ENCODE results near the gene UBR4. TPM values are rescaled to one million over a fixed set of nuclear protein-coding genes. Genes with fewer than 3 reads are reported as not detected.

UBR4 gene
- polyA plus RNA-seq, 1 of the 3 experiments (the other 2 are of a cell fraction) = 68.7 TPM

DNA sequence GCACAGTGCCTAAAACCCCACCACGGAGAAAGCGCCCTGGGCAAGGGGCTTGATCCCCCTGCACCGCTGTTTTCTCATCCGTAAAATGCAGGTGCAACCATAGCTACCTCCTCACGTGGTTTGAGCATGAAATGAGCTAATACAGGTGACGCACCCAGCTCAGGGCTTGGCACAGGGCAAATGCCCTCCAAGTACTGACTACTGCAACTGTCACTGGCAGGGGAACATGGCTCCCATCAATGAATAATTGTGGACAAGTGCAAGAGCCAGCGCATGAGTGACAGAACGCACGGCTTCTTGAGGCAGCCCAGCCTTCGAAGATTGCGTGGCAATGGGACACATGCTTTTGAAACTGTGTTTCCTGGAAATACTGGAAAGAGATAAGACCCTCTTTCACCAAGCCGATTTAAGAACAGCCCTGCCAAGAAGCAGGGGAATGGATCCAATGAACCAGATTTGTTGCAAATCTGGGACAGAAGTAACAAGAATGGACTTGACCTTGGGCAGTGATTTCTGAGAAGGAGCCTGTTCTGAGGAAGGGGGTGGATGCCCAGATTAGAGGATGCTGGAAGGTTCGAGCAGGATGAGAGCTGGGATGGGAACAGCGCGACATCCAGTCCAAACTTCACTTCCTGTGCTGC is 160.8 kb downstream of the UBR4 start:
- WGBS (ENCODE audit: low lambda C conversion rate) = 73% methylated on average over 15 of the region's 15 CpGs
- POLR2A ChIA-PET = no interaction called here

DNA sequence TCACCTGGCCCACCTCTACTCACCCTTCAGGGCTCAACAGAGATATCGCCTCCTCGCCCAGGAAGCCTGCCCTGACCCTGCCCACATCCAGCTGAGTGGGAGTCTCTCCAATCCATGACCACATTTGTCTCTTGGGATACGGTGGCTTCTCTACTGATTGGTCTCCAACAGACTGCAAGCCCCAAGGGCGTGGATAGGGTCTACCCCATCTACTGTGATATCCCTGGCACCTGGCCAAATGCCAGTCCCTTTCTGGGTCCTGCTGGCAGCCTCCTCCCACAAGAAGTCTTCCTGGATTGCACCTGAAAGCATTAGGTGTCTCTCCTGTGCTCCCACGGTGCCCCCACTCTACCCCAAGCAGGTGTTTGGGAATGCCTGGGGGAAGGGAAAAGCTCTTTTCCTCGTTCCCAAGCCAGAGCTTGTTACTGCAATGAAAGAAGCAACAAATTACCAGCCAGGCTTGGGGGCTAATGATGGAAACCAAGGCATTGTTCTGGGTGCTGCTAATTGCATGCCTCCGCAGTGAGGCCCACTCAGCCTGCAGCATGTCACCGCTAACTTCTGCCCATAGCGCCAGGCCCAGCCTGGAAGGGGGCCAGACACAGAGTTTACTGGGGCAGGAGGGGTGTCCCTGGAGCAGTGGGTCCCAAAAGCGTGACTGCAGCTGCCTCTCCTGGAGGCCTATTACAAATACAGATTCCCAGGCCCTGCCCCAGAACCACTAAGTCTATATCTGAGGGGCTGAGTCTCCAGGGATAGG is 162.9 kb downstream of the UBR4 start:
- Histone ChIP-seq H4K20me1 (ENCODE audit: insufficient read depth) (no peaks in the 10 kb centered on the region), H3K9me3 (no peaks in the 10 kb centered on the region), H3K27ac (ENCODE audit: low read depth in 2 of 2, low read length in 1 of 2) (no peak overlapping the region), H3K4me3 (ENCODE audit: low read depth in 2 of 2, low read length in 1 of 2) (no peak overlapping the region), H3K27me3 (ENCODE audit: insufficient read depth) (no peaks in the 10 kb centered on the region), H3F3A (replicated peaks; ENCODE audit: insufficient read depth) (peaks cover 4% of the 10 kb centered on the region), H3K9me2 (no peaks in the 10 kb centered on the region), H3K4me2 (no peak overlapping the region), H3K36me3 (replicated peaks in 1 of 2; ENCODE audit: control insufficient read depth in 1 of 2, insufficient read depth in 2 of 2, low read length in 1 of 2) (no peaks in the 10 kb centered on the region), H3K79me2 (ENCODE audit: insufficient read depth) (no peaks in the 10 kb centered on the region), H2AFZ (ENCODE audit: low read depth) (no peak overlapping the region), H3K4me1 (ENCODE audit: control insufficient read depth in 1 of 2, insufficient read depth in 2 of 2, low read depth in 1 of 2, low read length in 1 of 2) (peaks cover 0 to 2% of the 10 kb centered on the region in 2 experiments; a peak in 1 of 4 replicates), H3K9ac (no peak overlapping the region)
- ChIA-PET CTCF (interaction anchor here (0.6 to 0.7 kb wide), 2 partner anchors 92 to 140 kb away, joined by 3 read pairs; no protein-coding TSS in a partner anchor), POLR2A (no interaction called here)
- DNase-seq = no peak
- 76% methylated on average over 7 of the region's 10 CpGs for WGBS (ENCODE audit: low lambda C conversion rate)
- TF ChIP-seq, protein P1, sequence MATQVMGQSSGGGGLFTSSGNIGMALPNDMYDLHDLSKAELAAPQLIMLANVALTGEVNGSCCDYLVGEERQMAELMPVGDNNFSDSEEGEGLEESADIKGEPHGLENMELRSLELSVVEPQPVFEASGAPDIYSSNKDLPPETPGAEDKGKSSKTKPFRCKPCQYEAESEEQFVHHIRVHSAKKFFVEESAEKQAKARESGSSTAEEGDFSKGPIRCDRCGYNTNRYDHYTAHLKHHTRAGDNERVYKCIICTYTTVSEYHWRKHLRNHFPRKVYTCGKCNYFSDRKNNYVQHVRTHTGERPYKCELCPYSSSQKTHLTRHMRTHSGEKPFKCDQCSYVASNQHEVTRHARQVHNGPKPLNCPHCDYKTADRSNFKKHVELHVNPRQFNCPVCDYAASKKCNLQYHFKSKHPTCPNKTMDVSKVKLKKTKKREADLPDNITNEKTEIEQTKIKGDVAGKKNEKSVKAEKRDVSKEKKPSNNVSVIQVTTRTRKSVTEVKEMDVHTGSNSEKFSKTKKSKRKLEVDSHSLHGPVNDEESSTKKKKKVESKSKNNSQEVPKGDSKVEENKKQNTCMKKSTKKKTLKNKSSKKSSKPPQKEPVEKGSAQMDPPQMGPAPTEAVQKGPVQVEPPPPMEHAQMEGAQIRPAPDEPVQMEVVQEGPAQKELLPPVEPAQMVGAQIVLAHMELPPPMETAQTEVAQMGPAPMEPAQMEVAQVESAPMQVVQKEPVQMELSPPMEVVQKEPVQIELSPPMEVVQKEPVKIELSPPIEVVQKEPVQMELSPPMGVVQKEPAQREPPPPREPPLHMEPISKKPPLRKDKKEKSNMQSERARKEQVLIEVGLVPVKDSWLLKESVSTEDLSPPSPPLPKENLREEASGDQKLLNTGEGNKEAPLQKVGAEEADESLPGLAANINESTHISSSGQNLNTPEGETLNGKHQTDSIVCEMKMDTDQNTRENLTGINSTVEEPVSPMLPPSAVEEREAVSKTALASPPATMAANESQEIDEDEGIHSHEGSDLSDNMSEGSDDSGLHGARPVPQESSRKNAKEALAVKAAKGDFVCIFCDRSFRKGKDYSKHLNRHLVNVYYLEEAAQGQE (IDR thresholded peaks at IDR 0.05; ENCODE audit: low read depth, low read length) = no peak
- TF ChIP-seq FOXJ3 (CRISPR knock-in tag; IDR thresholded peaks at IDR 0.05) = no peak

More for the DNA sequence above, 160.8 kb downstream of the UBR4 start:
- no peak overlapping the region for H2AFZ ChIP-seq (ENCODE audit: low read depth)
- no peak for TF ChIP-seq EP300 (IDR thresholded peaks at IDR 0.05; ENCODE audit: borderline replicate concordance in 1 of 2, low read depth in 1 of 2, low read length in 1 of 2)
- no peaks in the 10 kb centered on the region for H3K36me3 ChIP-seq (replicated peaks in 1 of 2; ENCODE audit: control insufficient read depth in 1 of 2, insufficient read depth in 2 of 2, low read length in 1 of 2)
- no peak for DNase-seq
- CTCF ChIA-PET = interaction anchor here (2.7 kb wide), 1 partner anchor 136 kb away, joined by 9 read pairs; no protein-coding TSS in a partner anchor
- no peak overlapping the region for H3K4me3 ChIP-seq (ENCODE audit: low read depth in 2 of 2, low read length in 1 of 2)
- H3K9ac ChIP-seq = no peak overlapping the region
- no peaks in the 10 kb centered on the region for H3K9me3 ChIP-seq
- H3K4me2 ChIP-seq = no peak overlapping the region
- no peaks in the 10 kb centered on the region; a peak in 2 of 4 replicates for H3K4me1 ChIP-seq (ENCODE audit: control insufficient read depth in 1 of 2, insufficient read depth in 2 of 2, low read depth in 1 of 2, low read length in 1 of 2)
- no peaks in the 10 kb centered on the region for H3K27me3 ChIP-seq (ENCODE audit: insufficient read depth)
- H4K20me1 ChIP-seq (ENCODE audit: insufficient read depth) = no peaks in the 10 kb centered on the region
- no peaks in the 10 kb centered on the region for H3K9me2 ChIP-seq
- H3K27ac ChIP-seq (ENCODE audit: low read depth in 2 of 2, low read length in 1 of 2) = no peak overlapping the region
- H3F3A ChIP-seq (replicated peaks; ENCODE audit: insufficient read depth) = peaks cover 4% of the 10 kb centered on the region
- H3K79me2 ChIP-seq (ENCODE audit: insufficient read depth) = no peaks in the 10 kb centered on the region
